HL-60/S4 treated with phorbol 12-myristate 13-acetate at 8.2 ng/mL for 4 days and 3 days (cell line): Measurements from ENCODE around the gene PSMD5.

Source experiments
- in situ Hi-C: fragments of 300-500 bp; cut with MboI; formaldehyde crosslinking; loops from 2 replicates; pipeline ENCODE4 v1.15.0; 2022; ENCODE audit warnings: low sequenced_read_pairs

Gene PSMD5

DNA sequence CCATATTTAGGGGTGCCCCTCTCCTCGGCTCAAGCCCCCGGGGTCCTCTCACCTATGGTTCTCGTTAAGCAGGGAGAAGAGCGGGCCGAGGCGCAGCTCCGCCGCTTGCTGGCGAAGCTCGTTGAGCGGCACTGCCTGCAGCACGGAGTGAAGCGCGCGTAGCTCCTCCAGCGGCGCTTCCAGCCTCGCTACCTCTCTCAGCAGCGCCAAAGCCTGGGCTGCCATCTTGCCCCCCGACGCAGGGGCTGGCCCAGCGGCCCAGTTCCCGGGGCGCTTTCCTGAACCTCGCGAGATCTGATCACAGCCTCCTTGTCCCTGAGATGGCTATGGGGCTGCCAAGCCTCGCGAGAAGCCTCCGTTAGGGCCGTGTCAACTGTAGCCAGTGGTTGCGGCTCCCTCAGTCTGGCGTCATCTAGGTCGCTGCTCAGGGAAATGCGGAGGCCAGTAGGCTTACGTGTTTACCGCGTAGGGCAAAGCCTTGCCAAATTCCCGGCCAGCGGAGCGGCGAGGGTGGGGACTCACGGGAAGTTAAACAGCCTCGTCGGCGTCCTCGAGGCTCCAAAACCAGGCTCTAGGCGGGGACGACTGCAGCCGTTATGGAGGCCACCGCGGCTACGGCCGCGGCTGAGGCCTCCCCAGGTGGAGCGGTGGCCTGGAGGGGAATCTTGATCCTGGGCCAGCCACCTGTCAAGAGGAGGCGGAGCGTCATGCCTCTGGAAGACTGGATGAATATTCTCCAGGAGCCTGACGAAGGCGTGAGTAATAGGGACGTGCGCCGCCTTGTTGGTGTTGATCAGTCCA lies at the start of gene PSMD5:
PSMD5 (minus strand) TSS at position 238 of the 801 bp plus-strand sequence; CDS start at position 225, 13 bp downstream.
- in situ Hi-C loops: no loop called here

DNA sequence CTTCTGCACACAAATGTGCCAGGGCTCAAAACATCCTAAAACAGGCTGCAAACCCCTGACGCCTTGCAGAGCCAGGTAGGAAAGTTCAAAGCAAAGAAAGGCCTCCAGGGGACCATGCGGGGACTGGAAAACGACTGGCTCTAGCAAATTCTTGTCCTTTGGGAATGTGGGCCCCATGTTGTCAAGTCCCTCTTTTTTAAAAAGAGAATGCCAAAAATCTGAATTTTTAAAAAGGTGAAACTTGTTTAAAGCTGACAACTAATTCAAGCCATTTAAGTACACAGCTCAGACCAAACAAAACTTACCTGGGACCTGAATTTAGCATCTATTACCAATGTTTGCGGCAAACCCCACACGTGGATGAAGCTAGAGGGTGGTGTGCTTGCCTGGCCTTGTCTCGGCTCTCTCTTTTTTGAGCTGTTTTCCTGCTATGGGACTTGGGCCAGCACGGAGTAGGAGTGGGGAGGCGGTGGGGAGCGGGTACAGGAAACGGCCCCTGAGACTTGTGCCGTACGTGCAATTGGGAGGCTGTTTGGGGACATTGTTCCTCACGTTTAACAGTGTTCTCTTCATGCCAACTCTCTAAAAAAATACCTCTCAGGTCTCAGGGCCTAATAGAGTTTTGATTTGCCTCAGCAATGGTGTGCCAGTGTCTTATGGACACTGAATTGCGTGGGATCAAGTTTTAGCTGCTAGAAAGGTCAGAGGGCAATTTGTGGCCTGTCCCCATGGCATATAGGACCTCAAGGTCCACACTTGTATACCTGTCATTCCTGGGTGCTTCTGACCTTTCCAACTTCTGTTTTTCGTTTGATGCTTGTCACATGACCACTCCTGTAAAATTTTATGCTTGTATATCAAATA lies 49.4 kb upstream of the PSMD5 start:
- in situ Hi-C loops: no loop called here

DNA sequence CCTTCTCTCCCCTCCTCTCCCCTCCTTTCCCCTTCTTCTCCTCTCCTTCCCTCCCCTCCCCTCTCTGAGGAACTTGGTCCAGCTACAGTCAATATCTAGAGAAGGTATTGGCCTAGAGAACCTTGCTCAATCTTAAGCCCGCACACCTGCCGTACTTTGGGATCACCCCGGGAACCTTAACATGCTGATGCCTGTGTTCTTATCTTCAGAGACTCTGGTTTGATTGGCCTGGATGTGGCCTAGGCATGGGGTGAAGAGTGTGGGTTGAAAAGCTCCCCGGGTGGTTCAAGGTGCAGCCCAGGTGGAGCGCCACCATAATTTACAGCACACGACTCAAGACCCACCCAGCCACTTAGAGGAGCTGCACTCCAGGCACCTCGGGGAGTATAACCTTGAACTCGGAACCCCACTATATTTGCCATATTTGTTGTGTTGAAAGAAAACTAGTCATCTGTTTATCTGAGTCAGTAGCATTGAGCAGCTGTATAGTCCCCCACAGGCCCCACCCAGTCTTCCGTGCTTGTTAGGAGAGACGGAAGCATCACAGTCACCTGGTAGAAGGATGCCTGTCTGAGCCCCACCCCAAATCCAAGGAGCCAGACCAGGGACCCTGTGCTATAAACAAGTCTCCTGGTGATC lies 48.6 kb upstream of the PSMD5 start:
- in situ Hi-C loops: no loop called here

DNA sequence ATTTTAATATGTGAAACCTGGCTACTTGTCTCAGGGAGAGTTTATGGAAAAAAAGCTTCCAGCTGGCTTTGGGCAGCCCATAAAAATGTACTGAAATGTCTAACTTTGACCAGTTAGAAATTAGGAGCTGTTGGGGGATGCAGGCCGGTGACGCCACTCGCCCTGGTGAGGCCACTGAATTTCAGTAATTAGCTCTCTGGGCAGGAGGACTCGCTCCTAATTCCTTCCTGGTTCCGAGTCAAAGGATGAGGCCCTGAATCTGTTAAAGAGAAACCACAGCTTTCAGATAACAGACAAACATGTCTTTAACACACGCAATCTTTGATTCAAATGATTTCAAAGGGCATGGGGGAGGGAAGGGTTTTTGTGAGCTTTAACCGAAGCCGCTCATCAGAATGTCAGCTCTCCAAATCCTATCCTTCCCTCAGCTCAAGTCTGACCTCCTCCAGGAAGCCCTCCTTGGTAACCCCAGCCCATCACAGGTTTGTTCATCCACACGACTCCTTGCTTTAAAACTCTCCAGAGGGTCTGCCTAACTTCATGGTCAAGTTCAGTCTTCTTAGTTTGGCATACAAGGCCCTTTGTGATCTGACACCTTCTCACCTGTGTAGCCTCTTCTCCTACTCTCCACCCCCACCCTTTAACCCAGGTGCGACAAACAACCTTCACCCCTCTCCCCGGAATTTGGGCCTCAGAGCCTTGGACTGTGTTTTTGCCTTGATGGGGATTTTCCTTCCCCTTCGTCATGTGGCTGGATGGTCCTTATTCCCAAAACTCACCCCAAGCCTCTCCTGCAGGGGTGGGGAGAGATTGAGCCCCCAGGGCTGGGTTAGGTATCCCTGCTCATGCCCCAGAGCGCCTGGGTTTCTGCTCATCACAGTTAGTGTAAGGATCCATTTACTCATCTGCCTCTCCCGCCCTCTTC lies 47.9 kb upstream of the PSMD5 start:
- in situ Hi-C loops: no loop called here

DNA sequence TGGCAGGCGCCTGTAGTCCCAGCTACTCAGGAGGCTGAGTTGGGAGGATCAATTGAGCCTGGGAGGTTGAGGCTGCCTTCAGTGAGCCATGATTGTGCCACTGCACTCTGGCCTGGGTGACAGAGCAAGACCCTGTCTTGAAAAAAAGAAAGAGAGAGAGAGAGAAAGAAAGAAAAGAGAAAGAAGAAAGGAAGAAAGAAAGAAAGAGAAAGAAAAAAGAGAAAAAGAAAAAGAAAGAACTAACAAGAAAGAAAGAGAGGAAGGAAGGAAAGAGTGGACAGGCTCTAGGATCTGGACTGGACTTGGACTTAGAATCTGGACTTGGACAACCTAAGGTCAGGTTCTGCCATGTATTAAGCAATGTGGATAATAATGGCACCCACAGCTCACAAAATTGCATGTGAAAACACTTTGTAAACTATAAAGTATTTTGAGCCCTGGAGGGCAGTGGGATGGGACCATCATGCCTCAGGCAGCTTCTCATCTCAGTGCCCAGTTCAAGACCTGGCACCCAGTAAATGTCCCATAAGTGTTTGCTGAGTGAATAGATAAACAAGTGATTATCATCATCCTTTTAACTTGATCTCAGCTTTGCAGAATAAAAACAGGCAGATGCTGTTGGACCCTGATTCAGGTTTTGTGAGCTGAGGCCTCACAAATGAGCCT lies 47.0 kb upstream of the PSMD5 start:
- in situ Hi-C loops: no loop called here

DNA sequence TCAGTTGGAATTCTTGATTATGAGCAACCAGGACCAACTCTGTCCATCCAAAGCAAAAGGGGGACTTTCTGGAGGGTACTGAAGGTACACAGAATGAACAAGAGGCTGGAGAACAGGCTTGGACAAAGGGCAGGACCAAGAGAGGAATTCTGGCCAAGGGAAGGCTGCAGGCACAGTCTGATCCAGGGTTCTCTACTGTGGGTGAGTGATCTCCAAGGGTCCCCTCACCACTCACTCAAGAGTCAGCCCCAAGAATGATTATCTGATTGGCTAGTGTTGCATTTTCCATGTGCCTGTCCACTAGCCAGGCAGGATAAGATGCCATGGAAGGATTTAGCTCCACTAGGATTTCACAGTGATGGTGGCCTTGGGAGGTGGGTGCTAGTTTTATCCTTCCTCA lies 45.9 kb upstream of the PSMD5 start:
- in situ Hi-C loops: no loop called here

DNA sequence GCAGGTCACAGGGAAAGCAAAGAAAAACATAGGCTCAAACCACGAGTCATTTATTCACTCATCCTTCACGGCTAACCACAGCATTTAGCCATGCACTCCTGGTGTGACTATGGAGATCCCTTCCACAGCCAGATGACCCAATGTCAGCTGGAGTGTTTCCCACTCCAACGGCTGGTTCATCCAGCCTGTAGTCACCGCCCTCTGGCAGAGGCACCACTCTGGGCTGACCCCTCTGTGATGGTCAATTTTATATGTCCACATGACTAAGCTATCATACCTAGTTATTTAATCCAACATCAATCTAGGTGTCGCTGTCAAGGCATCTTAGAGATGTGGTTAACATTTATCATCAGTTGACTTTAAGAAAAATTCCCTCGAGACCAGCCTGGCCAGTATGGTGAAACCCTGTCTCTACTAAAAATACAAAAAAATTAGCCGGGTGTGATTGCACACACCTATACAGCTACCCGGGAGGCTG lies 43.8 kb upstream of the PSMD5 start:
- in situ Hi-C loops: no loop called here

DNA sequence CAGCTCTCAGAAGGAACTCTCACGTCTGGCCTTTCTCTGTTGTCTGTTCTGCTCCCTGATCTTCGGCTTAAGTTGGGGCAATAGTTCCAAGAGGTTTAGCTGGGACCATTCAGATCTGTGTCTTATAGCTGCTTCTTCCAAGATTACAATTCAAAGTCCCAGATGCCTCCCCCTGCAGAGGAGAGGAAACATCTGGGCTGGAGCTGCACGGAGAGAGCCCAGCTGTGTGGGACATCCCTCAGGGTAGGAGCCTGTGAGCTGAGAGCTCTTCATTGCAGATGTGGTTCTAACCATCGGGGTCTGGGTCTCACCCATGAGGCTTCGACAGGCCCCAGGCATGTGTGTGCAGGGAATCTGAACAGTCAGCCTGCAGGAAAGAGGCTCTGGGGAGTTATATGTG lies 43.2 kb upstream of the PSMD5 start:
- in situ Hi-C loops: no loop called here

DNA sequence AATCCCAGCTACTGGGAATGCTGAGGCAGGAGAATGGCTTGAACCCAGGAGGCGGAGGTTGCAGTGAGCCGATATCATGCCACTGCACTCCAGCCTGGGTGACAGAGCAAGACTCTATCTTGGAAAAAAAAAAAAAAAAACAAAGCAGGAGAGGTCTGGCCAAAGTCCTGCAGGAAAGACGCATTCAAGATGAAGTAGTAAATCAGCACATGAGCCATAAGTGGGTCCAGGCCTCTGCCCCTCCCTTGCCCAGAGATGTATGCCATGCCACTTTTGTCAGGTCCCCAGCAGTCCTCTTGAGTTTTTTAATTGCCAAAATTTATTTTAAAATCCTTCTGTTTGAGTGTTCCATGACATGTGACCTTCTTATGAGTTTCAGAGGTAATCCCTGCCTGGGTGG lies 42.7 kb upstream of the PSMD5 start:
- in situ Hi-C loops: no loop called here

DNA sequence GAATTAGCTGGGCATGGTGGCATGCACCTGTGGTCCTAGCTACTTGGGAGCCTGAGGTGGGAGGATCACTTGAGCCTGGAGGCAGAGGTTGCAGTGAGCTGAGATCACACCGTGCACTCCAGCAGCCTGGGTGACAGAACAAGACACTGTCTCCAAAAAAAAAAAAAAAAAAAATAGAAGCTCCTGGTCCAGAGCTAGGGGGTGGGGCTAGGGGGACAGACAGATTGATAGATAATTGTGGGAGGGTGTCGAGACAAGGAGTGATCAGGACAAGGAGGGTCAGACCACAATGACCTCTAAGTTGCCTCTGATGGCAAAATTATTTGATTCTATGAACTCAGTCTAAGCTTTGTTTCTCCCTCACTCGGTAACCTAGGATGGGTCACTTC lies 40.9 kb upstream of the PSMD5 start:
- in situ Hi-C loops: no loop called here

DNA sequence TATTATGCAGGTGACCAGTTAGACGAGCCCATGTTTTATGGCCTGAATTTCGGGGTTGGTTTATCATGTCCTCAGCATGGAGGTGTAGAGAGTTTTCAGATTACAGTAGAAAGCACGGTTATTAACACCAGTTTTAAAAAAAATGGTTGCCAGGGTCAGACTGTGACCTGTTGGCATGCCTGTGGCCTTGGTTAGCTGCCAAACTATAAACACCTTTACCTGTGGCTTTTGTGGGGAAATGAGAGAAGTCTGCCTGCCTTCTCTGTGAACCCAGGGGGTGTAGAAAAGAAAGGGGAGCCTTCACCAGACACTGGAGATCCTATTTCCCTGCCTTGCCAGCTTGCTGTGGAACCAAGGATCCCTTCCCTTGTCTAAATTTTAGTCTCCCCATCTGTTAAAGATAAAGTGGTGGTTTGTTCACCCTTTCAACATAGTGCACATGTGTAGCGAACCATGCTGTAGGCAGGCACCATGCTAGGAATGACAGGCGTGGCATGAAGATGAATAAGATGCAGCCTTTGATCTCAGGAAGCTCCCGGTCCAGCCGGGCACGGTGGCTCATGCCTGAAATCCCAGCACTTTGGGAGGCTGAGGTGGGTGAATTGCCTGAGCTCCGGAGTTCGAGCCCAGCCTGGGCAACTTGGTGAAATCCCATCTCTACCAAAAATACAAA lies 40.3 kb upstream of the PSMD5 start:
- in situ Hi-C loops: no loop called here

DNA sequence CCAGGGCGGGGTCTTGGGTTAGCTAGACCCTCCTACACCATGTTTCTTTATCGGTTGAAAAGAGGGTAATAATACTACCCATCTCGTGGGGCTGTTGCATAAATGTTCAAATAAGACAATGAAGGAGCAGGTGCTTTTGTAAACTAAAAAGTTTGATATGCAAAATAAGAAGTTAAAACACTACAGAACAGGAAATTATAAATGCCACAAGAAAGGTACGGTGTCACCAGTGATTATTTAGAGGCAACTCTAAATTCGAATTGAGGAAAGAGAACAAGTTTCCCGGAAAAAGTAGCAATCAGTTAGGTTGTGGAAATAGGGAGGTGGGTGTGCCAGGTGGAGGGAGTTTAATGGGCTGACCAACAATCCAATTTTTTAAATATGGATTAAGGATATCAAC lies 36.7 kb upstream of the PSMD5 start:
- in situ Hi-C loops: no loop called here

DNA sequence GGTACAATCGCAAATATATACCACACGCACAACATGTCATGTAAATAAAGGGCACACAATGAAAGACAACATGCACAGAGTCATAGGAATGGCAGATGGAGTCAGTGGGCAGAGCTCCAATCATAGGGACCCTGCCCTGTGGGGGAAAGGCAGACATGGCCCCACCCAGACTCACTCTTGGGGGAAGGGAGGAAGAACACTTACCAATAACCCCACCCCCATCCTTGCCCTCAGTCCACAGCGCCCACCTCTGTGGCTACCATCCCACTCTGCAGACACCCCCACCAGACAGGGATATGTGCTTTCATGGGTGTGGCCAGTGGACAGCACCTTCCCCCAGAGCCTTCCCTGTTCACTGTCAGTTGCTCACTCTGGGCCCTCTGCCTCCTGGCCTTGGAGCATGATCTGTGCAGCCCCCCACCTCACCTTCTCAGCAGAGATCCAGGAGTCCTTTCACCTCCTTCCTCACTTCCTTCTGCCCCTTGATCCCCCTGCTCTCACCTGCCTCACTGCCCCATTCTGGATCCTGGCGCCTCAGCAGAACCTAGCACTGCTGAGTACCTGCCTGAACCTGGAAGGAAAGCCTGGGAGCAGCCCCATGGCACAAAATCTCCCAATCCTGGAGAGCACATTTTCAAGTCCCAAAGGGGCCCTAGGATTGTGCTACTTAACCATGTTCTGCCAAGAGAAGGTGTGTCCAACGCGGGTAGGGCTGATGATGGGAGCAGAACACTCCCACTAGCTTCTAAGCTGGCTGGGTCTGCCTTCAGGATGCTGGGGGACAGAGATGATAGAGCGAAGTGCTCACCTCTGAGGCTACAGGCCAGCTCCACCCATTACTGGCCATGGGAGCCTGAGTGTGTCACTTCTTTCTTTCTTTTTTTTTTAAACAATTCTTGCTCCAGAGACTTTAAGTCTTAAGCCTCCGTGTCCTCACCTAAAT lies 35.7 kb upstream of the PSMD5 start:
- in situ Hi-C loops: no loop called here

DNA sequence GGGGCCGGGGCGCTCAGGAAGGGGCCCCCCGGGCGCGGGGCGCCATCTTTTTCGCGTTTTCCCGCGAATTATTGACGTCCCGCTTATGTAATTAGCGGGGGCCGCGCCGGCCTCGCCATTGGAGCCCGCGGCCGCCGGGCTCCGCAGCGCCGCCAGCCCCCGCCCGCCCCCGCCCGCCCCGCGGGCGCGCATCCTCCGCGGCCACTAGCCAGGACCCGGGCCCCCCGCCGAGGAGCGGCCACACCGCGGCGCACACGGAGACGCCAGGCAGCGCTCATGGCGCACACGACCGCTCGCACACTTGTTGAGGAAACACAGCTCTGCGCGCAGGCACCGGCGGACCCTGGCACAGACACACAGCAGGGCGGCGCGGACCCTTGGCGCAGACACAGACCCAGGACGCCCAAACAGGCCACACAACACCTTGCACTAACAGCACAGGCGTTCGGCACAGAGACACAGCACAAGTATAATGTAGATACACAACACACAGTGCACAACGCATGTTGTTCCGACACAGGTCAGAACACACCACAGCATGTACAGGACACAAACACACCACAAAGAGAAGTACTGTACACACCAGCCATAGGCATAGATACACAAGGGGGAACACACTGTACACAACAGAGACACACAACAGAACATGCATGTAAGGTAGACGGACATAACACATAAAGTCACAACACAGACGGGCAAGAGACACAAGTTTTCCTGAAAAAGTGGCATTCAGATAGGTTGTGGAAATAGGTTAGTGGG lies 34.7 kb upstream of the PSMD5 start:
- in situ Hi-C loops: no loop called here

DNA sequence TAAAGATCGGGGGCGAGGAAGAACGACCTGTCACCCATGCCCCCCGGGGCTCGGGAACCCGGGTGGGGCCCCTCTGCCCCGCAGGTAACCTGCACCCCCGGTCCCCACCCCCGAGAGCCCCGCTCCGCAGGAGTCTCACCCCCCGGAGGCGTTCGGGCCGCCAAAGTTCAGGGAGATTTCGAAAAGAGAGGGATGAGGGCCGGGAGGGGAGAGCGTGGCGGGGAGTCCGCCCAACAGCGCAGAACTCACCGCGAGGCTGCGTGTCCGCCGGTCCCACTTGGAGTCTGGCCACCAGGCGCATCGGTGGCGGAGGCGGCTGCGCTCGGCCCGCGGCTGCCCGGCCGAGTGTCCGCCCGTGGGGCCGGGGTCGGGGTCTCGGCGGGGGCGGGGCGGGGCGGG lies 34.1 kb upstream of the PSMD5 start, which contains the start of gene PHF19:
PHF19 (minus strand) TSS at position 347 of the 399 bp plus-strand sequence. CDS start 2,447 bp downstream, outside the sequence.
- in situ Hi-C loops: no loop called here

DNA sequence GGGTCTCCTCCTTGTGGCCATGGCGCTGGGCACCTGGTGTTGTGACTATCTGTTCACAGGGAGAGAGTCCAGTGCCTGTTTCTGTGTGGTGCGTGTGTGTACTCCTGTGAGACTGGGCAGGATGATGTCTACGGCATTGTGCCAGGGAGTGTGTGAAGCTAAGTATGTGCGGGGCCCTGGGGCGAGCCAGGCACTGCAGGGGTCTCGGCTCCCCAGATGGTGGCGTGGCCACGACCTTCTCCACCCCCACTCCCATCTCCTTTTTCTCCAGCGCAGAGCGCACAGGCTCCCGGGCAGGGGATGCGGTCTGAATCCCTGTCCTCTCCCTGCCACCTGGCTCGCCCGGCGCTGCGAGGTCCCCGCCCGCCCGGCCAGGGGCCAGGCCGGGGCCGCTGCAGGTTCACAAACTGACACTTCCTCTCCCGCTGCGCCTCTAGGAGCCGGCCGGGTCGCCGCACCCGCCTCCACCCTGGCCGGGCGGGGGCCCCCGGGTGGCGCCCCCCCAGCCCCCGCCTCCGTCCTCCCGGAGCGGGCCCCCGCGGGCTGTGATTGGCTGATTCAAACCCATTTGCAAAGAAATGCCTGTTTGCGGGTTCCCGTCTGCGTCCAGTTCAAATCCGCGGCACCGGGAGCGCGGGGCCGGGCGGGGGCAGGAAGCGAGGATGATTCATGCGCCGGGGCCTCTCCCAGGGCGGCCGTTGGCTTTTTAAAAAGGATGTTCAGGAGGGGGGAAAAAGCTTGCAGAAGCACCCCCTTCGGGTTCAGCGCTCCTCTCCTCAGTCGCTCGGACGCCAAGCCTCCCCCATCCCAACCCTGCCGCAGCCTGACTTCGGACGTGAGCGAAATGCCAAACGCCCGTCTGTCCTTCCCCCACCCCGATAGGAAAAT lies 33.5 kb upstream of the PSMD5 start:
- in situ Hi-C loops: no loop called here

DNA sequence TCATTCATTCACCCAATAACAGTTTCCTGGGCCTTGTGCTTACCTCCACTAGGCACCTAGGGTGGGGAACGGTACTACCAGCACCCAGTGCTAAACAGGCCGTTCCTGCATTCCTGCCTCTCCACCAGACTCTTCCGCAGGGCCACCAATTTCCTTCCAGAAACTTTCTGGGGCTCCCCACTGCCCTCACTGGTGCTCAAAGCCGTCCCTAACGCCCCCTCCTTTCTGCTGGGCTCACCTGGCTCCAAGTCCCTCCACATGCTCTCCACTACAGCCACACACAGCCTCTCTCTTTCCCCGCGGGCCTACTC lies 32.9 kb upstream of the PSMD5 start:
- in situ Hi-C loops: no loop called here
